ENCODE measurements around the gene INKA2. TPM values are rescaled to one million over a fixed set of nuclear protein-coding genes. Genes with fewer than 3 reads are reported as not detected.

Gene INKA2
- polyA plus RNA-seq, 3 donors = 1.8 to 6.6 (median 2.0) TPM

DNA sequence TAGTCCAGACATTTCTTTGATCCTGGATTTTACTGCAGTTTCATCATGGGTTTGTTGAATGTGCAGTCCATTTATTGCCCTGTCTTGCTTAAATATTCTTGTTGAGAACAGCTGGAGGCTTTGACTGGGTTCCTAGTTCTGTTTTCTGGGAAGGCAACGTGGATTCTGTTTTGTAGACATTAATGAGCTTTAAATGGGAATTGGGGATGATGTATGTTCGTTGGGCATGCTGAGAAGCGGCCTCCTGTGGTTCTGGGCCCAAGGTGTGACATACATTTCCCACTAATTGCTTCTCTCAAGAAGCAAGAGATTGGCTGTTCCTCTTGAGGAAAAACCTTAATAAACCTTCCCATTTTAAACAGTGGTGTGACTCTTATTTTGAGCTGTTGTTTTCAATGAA, 22.9 kb downstream of the INKA2 start:
- Mint-ChIP-seq H3K4me1 (peaks cover 22% of the 10 kb centered on the region), H3K36me3 (peaks cover 19 to 30% of the 10 kb centered on the region in 2 donors), H3K9me3 (peaks cover 0 to 2% (median 0%) of the 10 kb centered on the region in 7 donors), H3K4me3 (no peak overlapping the region), H3K27me3 (ENCODE audit: low read depth in 3 of 3) (peaks cover 0 to 2% (median 1%) of the 10 kb centered on the region in 3 donors), H3K27ac (no peak overlapping the region)
- peaks cover 48% of the 10 kb centered on the region for H4K20me1 ChIP-seq (ENCODE audit: insufficient read depth, low read length)
- H3K4me2 ChIP-seq (replicated peaks; ENCODE audit: extremely low read depth, low read length, poor library complexity, severe bottlenecking) = no peak overlapping the region
- H3K36me3 ChIP-seq (replicated peaks in 1 of 2; ENCODE audit: control insufficient read depth in 1 of 2, insufficient read depth in 2 of 2, low read length in 2 of 2) = peaks cover 23 to 41% of the 10 kb centered on the region in 2 donors
- no peak for DNase-seq
- no peak overlapping the region for H2AFZ ChIP-seq (ENCODE audit: insufficient read depth, low read depth, low read length, poor library complexity, severe bottlenecking)
- H3K4me1 ChIP-seq (ENCODE audit: control insufficient read depth in 1 of 2, insufficient read depth in 2 of 2, low read length in 2 of 2) = peaks cover 12 to 19% of the 10 kb centered on the region in 2 donors
- H3K9me3 ChIP-seq (replicated peaks in 1 of 2; ENCODE audit: control insufficient read depth in 1 of 2, insufficient read depth in 1 of 2, low read length in 2 of 2) = no peaks in the 10 kb centered on the region
- 100% methylated on average over 1 of the region's 3 CpGs for WGBS (ENCODE audit: insufficient coverage)
- H3K9ac ChIP-seq (ENCODE audit: insufficient read depth, low read length, poor library complexity, severe bottlenecking) = no peak overlapping the region
- intact Hi-C loops (cut with micrococcal nuclease) = loop anchor here (2.0 to 5.0 kb wide), 3 partner anchors 30 to 51 kb away; no protein-coding TSS in a partner anchor
- TF ChIP-seq, protein P1, sequence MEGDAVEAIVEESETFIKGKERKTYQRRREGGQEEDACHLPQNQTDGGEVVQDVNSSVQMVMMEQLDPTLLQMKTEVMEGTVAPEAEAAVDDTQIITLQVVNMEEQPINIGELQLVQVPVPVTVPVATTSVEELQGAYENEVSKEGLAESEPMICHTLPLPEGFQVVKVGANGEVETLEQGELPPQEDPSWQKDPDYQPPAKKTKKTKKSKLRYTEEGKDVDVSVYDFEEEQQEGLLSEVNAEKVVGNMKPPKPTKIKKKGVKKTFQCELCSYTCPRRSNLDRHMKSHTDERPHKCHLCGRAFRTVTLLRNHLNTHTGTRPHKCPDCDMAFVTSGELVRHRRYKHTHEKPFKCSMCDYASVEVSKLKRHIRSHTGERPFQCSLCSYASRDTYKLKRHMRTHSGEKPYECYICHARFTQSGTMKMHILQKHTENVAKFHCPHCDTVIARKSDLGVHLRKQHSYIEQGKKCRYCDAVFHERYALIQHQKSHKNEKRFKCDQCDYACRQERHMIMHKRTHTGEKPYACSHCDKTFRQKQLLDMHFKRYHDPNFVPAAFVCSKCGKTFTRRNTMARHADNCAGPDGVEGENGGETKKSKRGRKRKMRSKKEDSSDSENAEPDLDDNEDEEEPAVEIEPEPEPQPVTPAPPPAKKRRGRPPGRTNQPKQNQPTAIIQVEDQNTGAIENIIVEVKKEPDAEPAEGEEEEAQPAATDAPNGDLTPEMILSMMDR (IDR thresholded peaks at IDR 0.05) = no peak
- H3K27ac ChIP-seq (ENCODE audit: low read depth in 1 of 2, low read length in 2 of 2) = no peak overlapping the region
- H3K79me2 ChIP-seq (ENCODE audit: insufficient read depth, low read length) = no peaks in the 10 kb centered on the region
- no peak overlapping the region for H3K4me3 ChIP-seq (replicated peaks in 1 of 3; ENCODE audit: low read depth in 2 of 3, low read length in 3 of 3)
- no peaks in the 10 kb centered on the region for H3K27me3 ChIP-seq (ENCODE audit: control insufficient read depth in 2 of 2, insufficient read depth in 2 of 2, low read length in 2 of 2)

DNA sequence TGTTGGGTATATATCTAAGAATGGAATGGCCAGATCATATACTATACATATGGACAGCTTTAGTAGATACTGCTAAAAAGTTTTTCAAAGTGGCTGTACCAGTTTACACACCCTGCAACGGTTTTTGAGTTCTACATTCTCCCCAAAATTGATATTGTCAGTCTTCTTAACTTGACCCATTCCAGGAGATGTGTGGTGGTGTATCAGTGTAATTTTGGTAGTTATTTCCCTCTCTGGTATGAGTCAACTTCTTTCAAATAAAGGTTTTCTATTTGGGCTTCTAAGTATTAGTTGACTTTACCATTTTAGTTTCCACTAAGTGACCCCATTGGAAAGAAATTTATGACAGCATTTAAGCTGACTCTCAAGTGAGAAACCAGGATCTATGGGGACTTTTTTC, 29.2 kb downstream of the INKA2 start:
- no peak overlapping the region for H2AFZ ChIP-seq (ENCODE audit: insufficient read depth, low read depth, low read length, poor library complexity, severe bottlenecking)
- intact Hi-C loops (cut with micrococcal nuclease) = no loop called here
- DNase-seq = no peak
- Mint-ChIP-seq H3K27ac (no peak overlapping the region), H3K4me1 (peaks cover 9% of the 10 kb centered on the region), H3K4me3 (no peak overlapping the region), H3K27me3 (ENCODE audit: low read depth in 3 of 3) (no peaks in the 10 kb centered on the region), H3K9me3 (no peaks in the 10 kb centered on the region), H3K36me3 (peaks cover 55 to 69% of the 10 kb centered on the region in 2 donors)
- H3K4me1 ChIP-seq (ENCODE audit: control insufficient read depth in 1 of 2, insufficient read depth in 2 of 2, low read length in 2 of 2) = peaks cover 0 to 5% of the 10 kb centered on the region in 2 donors
- no peak overlapping the region for H3K4me2 ChIP-seq (replicated peaks; ENCODE audit: extremely low read depth, low read length, poor library complexity, severe bottlenecking)
- peaks cover 58% of the 10 kb centered on the region for H4K20me1 ChIP-seq (ENCODE audit: insufficient read depth, low read length)
- H3K9me3 ChIP-seq (replicated peaks in 1 of 2; ENCODE audit: control insufficient read depth in 1 of 2, insufficient read depth in 1 of 2, low read length in 2 of 2) = no peaks in the 10 kb centered on the region
- peaks cover 69 to 83% of the 10 kb centered on the region in 2 donors for H3K36me3 ChIP-seq (replicated peaks in 1 of 2; ENCODE audit: control insufficient read depth in 1 of 2, insufficient read depth in 2 of 2, low read length in 2 of 2)
- WGBS (ENCODE audit: insufficient coverage) = no CpG with 5 or more reads among the region's 1 CpG
- no peaks in the 10 kb centered on the region for H3K27me3 ChIP-seq (ENCODE audit: control insufficient read depth in 2 of 2, insufficient read depth in 2 of 2, low read length in 2 of 2)
- no peak overlapping the region for H3K9ac ChIP-seq (ENCODE audit: insufficient read depth, low read length, poor library complexity, severe bottlenecking)
- H3K4me3 ChIP-seq (replicated peaks in 1 of 3; ENCODE audit: low read depth in 2 of 3, low read length in 3 of 3) = no peak overlapping the region
- H3K79me2 ChIP-seq (ENCODE audit: insufficient read depth, low read length) = no peaks in the 10 kb centered on the region
- H3K27ac ChIP-seq (ENCODE audit: low read depth in 1 of 2, low read length in 2 of 2) = no peak overlapping the region
- TF ChIP-seq, protein P1 (IDR thresholded peaks at IDR 0.05) = no peak

Data from CD14-positive monocyte (primary cell).